DOHH2 (cell line): ENCODE data around the gene TTC8.

Experiments
- H3F3A ChIP-seq: fragments of 200-600 bp; sonication (generic), shearing (Covaris generic); 2 replicates; pipeline ENCODE4 v1.6.0; 2016; ENCODE audit warnings: antibody characterized with exemption, mild to moderate bottlenecking; ENCODE audit not compliant: control insufficient read depth, insufficient read depth
- H3K27ac ChIP-seq: fragments of 200-600 bp; sonication (generic); 2 replicates; pipeline ENCODE4 v1.5.1; 2014; ENCODE audit warnings: low read depth, mild to moderate bottlenecking, low read length, moderate library complexity
- H3K27me3 ChIP-seq: fragments of 200-600 bp; sonication (generic); 2 replicates; pipeline ENCODE4 v1.6.1; 2014; ENCODE audit warnings: mild to moderate bottlenecking, low read length, mixed read lengths; ENCODE audit not compliant: control insufficient read depth
- H3K36me3 ChIP-seq: fragments of 200-600 bp; sonication (generic); 2 replicates; pipeline ENCODE4 v1.6.1; 2014; ENCODE audit warnings: mild to moderate bottlenecking, low read length, moderate library complexity, mixed read lengths; ENCODE audit not compliant: control insufficient read depth
- H3K4me1 ChIP-seq: fragments of 200-600 bp; sonication (generic); 2 replicates; pipeline ENCODE4 v1.6.1; 2014; ENCODE audit warnings: mild to moderate bottlenecking, low read length, mixed read lengths; ENCODE audit not compliant: control insufficient read depth
- H3K4me2 ChIP-seq: fragments of 200-600 bp; sonication (generic); 2 replicates; pipeline ENCODE4 v1.6.0; 2014; ENCODE audit warnings: mild to moderate bottlenecking, low read length, moderate library complexity
- H3K4me3 ChIP-seq: fragments of 200-600 bp; sonication (generic); 2 replicates; pipeline ENCODE4 v1.5.1; 2014; ENCODE audit warnings: mild to moderate bottlenecking, low read length, mixed read lengths
- H3K79me2 ChIP-seq: fragments of 200-600 bp; sonication (generic); 2 replicates; pipeline ENCODE4 v1.6.1; 2014; ENCODE audit warnings: mild to moderate bottlenecking, low read length, mixed read lengths; ENCODE audit not compliant: control insufficient read depth
- H3K9me2 ChIP-seq: fragments of 200-600 bp; sonication (generic); replicated peaks from 2 replicates; pipeline ENCODE4 v1.6.1; 2014; ENCODE audit warnings: mild to moderate bottlenecking, low read length, mixed read lengths; ENCODE audit not compliant: control insufficient read depth
- H3K9me3 ChIP-seq: fragments of 200-600 bp; sonication (generic); 2 replicates; pipeline ENCODE4 v1.6.1; 2014; ENCODE audit warnings: antibody characterized with exemption, low read length, mixed read lengths; ENCODE audit not compliant: control insufficient read depth, insufficient read depth
- H4K20me1 ChIP-seq: fragments of 200-600 bp; sonication (generic); 2 replicates; pipeline ENCODE4 v1.6.0; 2014; ENCODE audit warnings: low read depth, mild to moderate bottlenecking, antibody characterized with exemption, low read length, moderate library complexity; ENCODE audit not compliant: control insufficient read depth, insufficient read depth
- EZH2phosphoT487 ChIP-seq: fragments of 200-600 bp; sonication (generic); IDR thresholded peaks from 2 replicates; pipeline ENCODE4 v1.6.1; 2017; ENCODE audit warnings: borderline replicate concordance, mild to moderate bottlenecking, antibody characterized with exemption, low read length, moderate library complexity, mixed read lengths
- TF ChIP-seq, protein P1 (sequence below): fragments of 200-600 bp; sonication (generic); IDR thresholded peaks from one replicate; pipeline ENCODE4 v1.5.1; 2014; ENCODE audit warnings: antibody characterized with exemption, mild to moderate bottlenecking, low read depth, low read length; ENCODE audit not compliant: poor library complexity, severe bottlenecking

TTC8 gene

DNA sequence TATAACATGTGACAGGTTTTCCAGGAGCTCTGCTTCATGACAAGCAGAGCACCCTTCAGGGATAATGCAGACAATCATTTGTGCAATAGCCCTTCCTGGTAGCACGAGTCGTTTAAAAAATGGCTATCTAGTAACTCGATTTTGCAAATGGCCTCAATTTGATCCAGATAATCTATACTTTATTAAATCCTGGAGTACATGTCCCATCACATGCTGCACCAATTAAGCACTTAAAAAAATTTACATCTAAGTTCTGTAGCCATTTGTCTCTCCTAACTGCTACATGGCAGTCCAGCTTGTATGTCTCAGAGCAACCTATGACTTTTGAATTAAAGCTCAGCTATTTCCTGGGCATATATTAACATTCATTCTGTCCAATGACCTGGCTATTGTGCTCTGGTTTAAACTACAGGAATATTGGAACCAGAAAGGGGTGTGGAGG is 79.8 kb downstream of the TTC8 start:
- Histone ChIP-seq H3F3A (no peaks in the 10 kb centered on the region), H3K36me3 (no peaks in the 10 kb centered on the region), H3K4me1 (no peaks in the 10 kb centered on the region), H3K4me3 (no peak overlapping the region), H3K27me3 (no peaks in the 10 kb centered on the region), H3K27ac (no peak overlapping the region), H3K9me2 (no peaks in the 10 kb centered on the region), H3K9me3 (no peaks in the 10 kb centered on the region), H3K4me2 (no peak overlapping the region), H4K20me1 (no peaks in the 10 kb centered on the region), H3K79me2 (no peaks in the 10 kb centered on the region)
- no peak for TF ChIP-seq EZH2phosphoT487
- TF ChIP-seq, protein P1, sequence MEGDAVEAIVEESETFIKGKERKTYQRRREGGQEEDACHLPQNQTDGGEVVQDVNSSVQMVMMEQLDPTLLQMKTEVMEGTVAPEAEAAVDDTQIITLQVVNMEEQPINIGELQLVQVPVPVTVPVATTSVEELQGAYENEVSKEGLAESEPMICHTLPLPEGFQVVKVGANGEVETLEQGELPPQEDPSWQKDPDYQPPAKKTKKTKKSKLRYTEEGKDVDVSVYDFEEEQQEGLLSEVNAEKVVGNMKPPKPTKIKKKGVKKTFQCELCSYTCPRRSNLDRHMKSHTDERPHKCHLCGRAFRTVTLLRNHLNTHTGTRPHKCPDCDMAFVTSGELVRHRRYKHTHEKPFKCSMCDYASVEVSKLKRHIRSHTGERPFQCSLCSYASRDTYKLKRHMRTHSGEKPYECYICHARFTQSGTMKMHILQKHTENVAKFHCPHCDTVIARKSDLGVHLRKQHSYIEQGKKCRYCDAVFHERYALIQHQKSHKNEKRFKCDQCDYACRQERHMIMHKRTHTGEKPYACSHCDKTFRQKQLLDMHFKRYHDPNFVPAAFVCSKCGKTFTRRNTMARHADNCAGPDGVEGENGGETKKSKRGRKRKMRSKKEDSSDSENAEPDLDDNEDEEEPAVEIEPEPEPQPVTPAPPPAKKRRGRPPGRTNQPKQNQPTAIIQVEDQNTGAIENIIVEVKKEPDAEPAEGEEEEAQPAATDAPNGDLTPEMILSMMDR, result no peak

DNA sequence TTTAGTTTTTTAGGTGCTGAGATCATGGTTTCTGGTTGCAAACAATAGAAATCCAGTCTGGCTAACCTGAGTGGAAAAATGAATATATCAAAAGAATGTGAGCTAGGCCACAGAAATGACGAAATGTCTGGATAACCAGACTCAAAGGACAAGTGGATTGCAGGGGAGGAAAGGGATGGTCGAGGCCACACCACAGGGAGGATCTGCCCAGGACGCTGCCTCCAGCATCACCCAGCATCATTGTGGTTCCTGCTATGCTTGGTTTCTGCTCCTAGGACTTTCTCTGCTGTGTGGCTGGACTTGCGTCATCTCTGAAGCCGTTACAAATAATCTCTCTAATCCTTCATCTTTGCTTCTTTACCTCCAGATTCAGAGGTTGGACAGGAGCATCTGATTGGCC is 80.4 kb downstream of the TTC8 start:
- Histone ChIP-seq H3K79me2 (no peaks in the 10 kb centered on the region), H3K27ac (no peak overlapping the region), H3K4me3 (no peak overlapping the region), H3K27me3 (no peaks in the 10 kb centered on the region), H3K9me3 (no peaks in the 10 kb centered on the region), H3K36me3 (no peaks in the 10 kb centered on the region), H4K20me1 (no peaks in the 10 kb centered on the region), H3K4me1 (no peaks in the 10 kb centered on the region), H3K9me2 (no peaks in the 10 kb centered on the region), H3F3A (no peaks in the 10 kb centered on the region), H3K4me2 (no peak overlapping the region)
- TF ChIP-seq, protein P1, result no peak
- no peak for TF ChIP-seq EZH2phosphoT487

DNA sequence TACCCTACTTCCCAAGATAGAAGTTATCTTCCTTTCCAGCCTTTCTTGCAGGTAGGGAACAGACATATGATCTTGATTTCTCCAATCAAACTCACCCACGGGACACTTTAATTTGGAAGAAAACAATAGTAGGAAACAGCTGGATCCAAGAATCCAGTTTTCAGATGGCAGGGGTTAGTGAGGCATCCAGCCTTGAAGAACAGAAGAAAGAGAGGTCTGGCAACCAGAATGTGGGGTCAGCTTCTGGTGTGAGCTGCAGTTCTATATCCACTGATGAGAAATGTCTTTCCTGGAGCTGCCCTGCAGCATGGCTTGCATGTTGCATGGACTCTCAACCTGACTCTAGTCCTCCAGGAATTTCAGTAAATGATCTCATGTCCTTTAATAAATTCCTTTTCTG is 83.8 kb downstream of the TTC8 start:
- TF ChIP-seq EZH2phosphoT487, result no peak
- TF ChIP-seq, protein P1, result no peak

DNA sequence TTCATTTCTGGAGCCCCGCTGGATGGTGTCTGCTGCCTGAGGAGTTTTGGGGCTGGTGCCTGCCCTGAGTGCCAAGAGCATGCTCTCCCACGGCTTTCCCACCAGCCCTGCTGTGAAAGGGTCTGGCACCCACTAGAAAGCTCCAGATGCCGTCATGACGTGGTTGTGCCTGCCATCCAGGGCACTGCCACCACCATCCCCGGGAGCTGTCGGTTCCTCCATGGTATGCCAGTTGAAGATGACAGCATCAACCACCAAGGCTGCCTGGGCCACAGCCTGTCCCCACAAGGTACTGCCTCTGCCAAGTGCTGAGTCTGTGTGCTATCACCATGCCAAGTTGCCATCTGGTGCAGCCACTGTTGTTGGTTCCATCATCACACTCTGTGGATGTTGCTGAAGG is 85.9 kb downstream of the TTC8 start:
- H3K36me3 ChIP-seq, result no peaks in the 10 kb centered on the region
- no peaks in the 10 kb centered on the region for H3K4me1 ChIP-seq
- H4K20me1 ChIP-seq, result no peaks in the 10 kb centered on the region
- no peak overlapping the region for H3K4me2 ChIP-seq
- no peaks in the 10 kb centered on the region for H3K9me2 ChIP-seq
- no peaks in the 10 kb centered on the region for H3F3A ChIP-seq
- H3K9me3 ChIP-seq, result no peaks in the 10 kb centered on the region
- H3K79me2 ChIP-seq, result no peaks in the 10 kb centered on the region
- peaks cover 3% of the 10 kb centered on the region; the same call in 1 of the 2 replicates for H3K27me3 ChIP-seq
- H3K4me3 ChIP-seq, result no peak overlapping the region
- TF ChIP-seq, protein P1, result no peak
- TF ChIP-seq EZH2phosphoT487, result no peak
- H3K27ac ChIP-seq, result no peak overlapping the region

More for the DNA sequence above, 83.8 kb downstream of the TTC8 start:
- no peaks in the 10 kb centered on the region for H3K36me3 ChIP-seq
- H4K20me1 ChIP-seq, result no peaks in the 10 kb centered on the region
- H3F3A ChIP-seq, result no peaks in the 10 kb centered on the region
- H3K79me2 ChIP-seq, result no peaks in the 10 kb centered on the region
- H3K4me2 ChIP-seq, result no peak overlapping the region
- no peaks in the 10 kb centered on the region for H3K9me3 ChIP-seq
- H3K4me3 ChIP-seq, result no peak overlapping the region
- H3K27me3 ChIP-seq, result no peaks in the 10 kb centered on the region
- H3K4me1 ChIP-seq, result no peaks in the 10 kb centered on the region
- H3K9me2 ChIP-seq, result no peaks in the 10 kb centered on the region
- H3K27ac ChIP-seq, result no peak overlapping the region
